Keratinocyte (primary cell): Measurements from ENCODE around the gene TMEM253. TPM values are rescaled to one million over a fixed set of nuclear protein-coding genes. Genes with fewer than 3 reads are reported as not detected.
A peak's percentile ranks its signal among the peaks of the same experiment; 100 is the strongest.

Experiments used
- DNase-seq: peaks from one replicate; pipeline ENCODE4 v3.0.0-alpha.2; 2011; ENCODE audit warnings: low read depth, missing footprints, low spot score
- FAIRE-seq: peaks from 2 replicates; lab custom pipeline; 2011; peaks lifted over from hg19 to GRCh38; lab: Jason Lieb, UNC
- H2AFZ ChIP-seq: 2 replicates; pipeline ENCODE4 v1.6.0; 2012; ENCODE audit warnings: low read length, control low read depth, inconsistent platforms; ENCODE audit not compliant: control insufficient read depth
- H3K27ac ChIP-seq: 2 replicates; pipeline ENCODE4 v1.5.1; 2011; ENCODE audit warnings: low read length; ENCODE audit not compliant: control insufficient read depth, insufficient read depth
- H3K27me3 ChIP-seq: 3 replicates; pipeline ENCODE4 v1.6.0; 2011; ENCODE audit warnings: low read length; ENCODE audit not compliant: control insufficient read depth, insufficient read depth; ENCODE audit errors: extremely low read depth
- H3K36me3 ChIP-seq, 2 experiments: 2 replicates in 1 of 2; 3 replicates in 1 of 2; pipeline ENCODE4 v1.5.1; 2011; ENCODE audit warnings: low read length in 2 of 2, mild to moderate bottlenecking in 1 of 2; ENCODE audit not compliant: control insufficient read depth in 2 of 2, insufficient read depth in 2 of 2; ENCODE audit errors: extremely low read depth in 1 of 2
- H3K4me1 ChIP-seq: 3 replicates; pipeline ENCODE4 v1.5.1; 2011; ENCODE audit warnings: low read length; ENCODE audit not compliant: control insufficient read depth, insufficient read depth; ENCODE audit errors: extremely low read depth
- H3K4me2 ChIP-seq: 3 replicates; pipeline ENCODE4 v1.6.0; 2011; ENCODE audit warnings: low read depth, low read length; ENCODE audit not compliant: control insufficient read depth, insufficient read depth; ENCODE audit errors: extremely low read depth
- H3K4me3 ChIP-seq, 3 experiments: fragments of 200-600 bp in 1 of 3; sonication (generic) in 1 of 3; 2 replicates in 2 of 3; 3 replicates in 1 of 3; pipeline ENCODE4 v1.5.1; 2011 to 2016; ENCODE audit warnings: low read length in 3 of 3, mild to moderate bottlenecking in 3 of 3, control low read depth in 2 of 3, inconsistent platforms in 1 of 3, low read depth in 1 of 3, mixed read lengths in 1 of 3, mixed run types in 1 of 3, moderate library complexity in 1 of 3; ENCODE audit not compliant: control insufficient read depth in 2 of 3, insufficient read depth in 2 of 3; ENCODE audit errors: extremely low read depth in 1 of 3
- H3K79me2 ChIP-seq: 2 replicates; pipeline ENCODE4 v1.6.0; 2012; ENCODE audit warnings: low read length; ENCODE audit not compliant: control insufficient read depth, insufficient read depth
- H3K9ac ChIP-seq: 3 replicates; pipeline ENCODE4 v1.6.0; 2011; ENCODE audit warnings: low read length; ENCODE audit not compliant: control insufficient read depth, insufficient read depth; ENCODE audit errors: extremely low read depth
- H3K9me1 ChIP-seq: 3 replicates; pipeline ENCODE4 v1.6.0; 2011; ENCODE audit warnings: low read length; ENCODE audit not compliant: control insufficient read depth, insufficient read depth; ENCODE audit errors: extremely low read depth
- H3K9me3 ChIP-seq: 2 replicates; pipeline ENCODE4 v1.5.1; 2012; ENCODE audit warnings: low read depth, low read length; ENCODE audit not compliant: control insufficient read depth
- H4K20me1 ChIP-seq: 3 replicates; pipeline ENCODE4 v1.6.0; 2011; ENCODE audit warnings: low read length; ENCODE audit not compliant: control insufficient read depth, insufficient read depth; ENCODE audit errors: extremely low read depth
- CTCF ChIP-seq, 3 experiments: IDR thresholded peaks in 1 of 3; conservative IDR thresholded peaks in 1 of 3; optimal IDR thresholded peaks in 1 of 3; 2 replicates in 2 of 3; 3 replicates in 1 of 3; pipeline versions ENCODE3 to v1.5.1; 2011; ENCODE audit warnings: low read length in 3 of 3, mild to moderate bottlenecking in 3 of 3, moderate library complexity in 2 of 3, control low read depth in 1 of 3, inconsistent platforms in 1 of 3; ENCODE audit not compliant: insufficient read depth in 2 of 3; ENCODE audit errors: extremely low read depth in 1 of 3
- EZH2 ChIP-seq: IDR thresholded peaks from one replicate; pipeline ENCODE4 v1.6.1; 2012; ENCODE audit warnings: inconsistent platforms, mild to moderate bottlenecking, low read length, moderate library complexity
- dilution Hi-C: fragments of 300-500 bp; cut with MboI; formaldehyde crosslinking; loops from one replicate; pipeline ENCODE4 v1.7.0; 2020; ENCODE audit warnings: low sequenced_read_pairs; ENCODE audit not compliant: extremely low pct_ligation_motif_present
- polyA plus RNA-seq, 5 experiments: library from polyadenylated mRNA; depleted of rRNA in 3 of 5; stranded (reverse) in 3 of 5; stranded (forward) in 1 of 5; unstranded in 1 of 5; fragments of >200 nt; gene quantifications; 1 replicate in 1 of 5; 2 replicates in 3 of 5; 3 replicates in 1 of 5; pipeline versions ENCODE4 v1.2.1 to v1.2.3, GENCODE V29; 2011 to 2012; ENCODE audit warnings: missing spikeins in 2 of 5, low read depth in 1 of 5, low replicate concordance in 1 of 5

The TMEM253 gene
- polyA plus RNA-seq, 1 donor (not counting 4 experiments of a cell fraction or from before 2014, with no cell fraction given), result 1.1 TPM

- Histone ChIP-seq H3K9me3 (no peaks in the 10 kb centered on the region), H3K79me2 (no peaks in the 10 kb centered on the region), H3K4me3 (no peak overlapping the region), H3K36me3 (no peaks in the 10 kb centered on the region), H4K20me1 (no peaks in the 10 kb centered on the region), H3K4me1 (peaks cover 35% of the 10 kb centered on the region), H3K27ac (no peak overlapping the region), H2AFZ (peak overlapping the region; percentile 59), H3K27me3 (no peaks in the 10 kb centered on the region), H3K4me2 (no peak overlapping the region), H3K9me1 (no peaks in the 10 kb centered on the region), H3K9ac (no peak overlapping the region)
- DNase-seq, result no peak
- dilution Hi-C loops, result no loop called here
- TF ChIP-seq EZH2, result no peak
- TF ChIP-seq CTCF (optimal IDR thresholded peaks at IDR 0.05 in 1 of 3, IDR thresholded peaks at IDR 0.05 in 1 of 3, conservative IDR thresholded peaks at IDR 0.05 in 1 of 3; ENCODE audit: extremely low read depth in 1 of 3, insufficient read depth in 2 of 3, low read length in 3 of 3), result no peak
- peak; percentile 23 for FAIRE-seq
Observed at GRCh38 chr14:21109377-21110138, 8.7 kb downstream of the TMEM253 start.

GRCh38 chr14:21112255-21112654 lies 11.4 kb downstream of the TMEM253 start:
- TF ChIP-seq CTCF (optimal IDR thresholded peaks at IDR 0.05 in 1 of 3, IDR thresholded peaks at IDR 0.05 in 1 of 3, conservative IDR thresholded peaks at IDR 0.05 in 1 of 3; ENCODE audit: extremely low read depth in 1 of 3, insufficient read depth in 2 of 3, low read length in 3 of 3) (no peak), EZH2 (no peak)
- H3K9me1 ChIP-seq, result no peaks in the 10 kb centered on the region
- H3K27me3 ChIP-seq, result no peaks in the 10 kb centered on the region
- no peak overlapping the region for H3K4me3 ChIP-seq
- no peak for DNase-seq
- no peaks in the 10 kb centered on the region for H4K20me1 ChIP-seq
- no peak overlapping the region for H3K27ac ChIP-seq
- H3K9ac ChIP-seq, result no peak overlapping the region
- dilution Hi-C loops, result no loop called here
- no peaks in the 10 kb centered on the region for H3K36me3 ChIP-seq
- peaks cover 16% of the 10 kb centered on the region for H3K4me1 ChIP-seq
- H3K9me3 ChIP-seq, result no peaks in the 10 kb centered on the region
- H3K4me2 ChIP-seq, result no peak overlapping the region
- H3K79me2 ChIP-seq, result no peaks in the 10 kb centered on the region
- FAIRE-seq, result no peak
- no peak overlapping the region for H2AFZ ChIP-seq
